Activated CD8-positive, alpha-beta memory T cell treated with anti-CD3 and anti-CD28 coated beads, Interleukin-2, amount 10 ng/mL, durations not matched to agents 7 days and 5 days (primary cell): Measurements from ENCODE around the gene PADI1. TPM values are rescaled to one million over a fixed set of nuclear protein-coding genes. Genes with fewer than 3 reads are reported as not detected.

Experiments used
- ATAC-seq: fragments of 150-1000 bp; cut with Tn5 transposase; one replicate; pipeline ENCODE4 v1.10.0; 2021; ENCODE audit warnings: moderate library complexity
- CTCF ChIA-PET: fragments of 350-600 bp; sonication (Branson Sonifier 250); formaldehyde crosslinking; loops from one replicate; lab custom pipeline; 2021; ENCODE audit warnings: antibody characterized with exemption; lab: Charles Lee
- DNase-seq: peaks from one replicate; pipeline ENCODE4 v3.0.0-alpha.2; 2020
- H3K27ac Mint-ChIP-seq: one replicate; pipeline ENCODE4 v1.8.0; 2021; ENCODE audit warnings: mild to moderate bottlenecking, mixed read lengths
- H3K27me3 Mint-ChIP-seq: one replicate; pipeline ENCODE4 v1.8.0; 2021; ENCODE audit warnings: mixed read lengths
- H3K36me3 Mint-ChIP-seq: one replicate; pipeline ENCODE4 v1.8.0; 2021; ENCODE audit warnings: mild to moderate bottlenecking, mixed read lengths
- H3K4me1 Mint-ChIP-seq: one replicate; pipeline ENCODE4 v1.8.0; 2021; ENCODE audit warnings: mixed read lengths
- H3K4me3 Mint-ChIP-seq: one replicate; pipeline ENCODE4 v1.8.0; 2021; ENCODE audit warnings: mild to moderate bottlenecking, moderate library complexity, mixed read lengths
- H3K9me3 Mint-ChIP-seq: one replicate; pipeline ENCODE4 v1.8.0; 2022; ENCODE audit warnings: low read depth, mixed read lengths
- total RNA-seq, 2 experiments: library from RNA; stranded (reverse); gene quantifications; one replicate each; pipeline ENCODE4 v1.2.3, GENCODE V29; 2021

The PADI1 gene
- total RNA-seq, 2 experiments from 2014 or later: not detected

GRCh38 chr1:17187051-17187450, 17.9 kb upstream of the PADI1 start:
- peaks cover 7% of the 10 kb centered on the region for H3K4me1 Mint-ChIP-seq
- peaks cover 11% of the 10 kb centered on the region for H3K9me3 Mint-ChIP-seq
- CTCF ChIA-PET: no interaction called here
- no peak overlapping the region for H3K27ac Mint-ChIP-seq
- H3K4me3 Mint-ChIP-seq: no peak overlapping the region
- DNase-seq (no peak), ATAC-seq (no peak)
- peaks cover 10% of the 10 kb centered on the region for H3K27me3 Mint-ChIP-seq
- H3K36me3 Mint-ChIP-seq: peaks cover 2% of the 10 kb centered on the region

DNA sequence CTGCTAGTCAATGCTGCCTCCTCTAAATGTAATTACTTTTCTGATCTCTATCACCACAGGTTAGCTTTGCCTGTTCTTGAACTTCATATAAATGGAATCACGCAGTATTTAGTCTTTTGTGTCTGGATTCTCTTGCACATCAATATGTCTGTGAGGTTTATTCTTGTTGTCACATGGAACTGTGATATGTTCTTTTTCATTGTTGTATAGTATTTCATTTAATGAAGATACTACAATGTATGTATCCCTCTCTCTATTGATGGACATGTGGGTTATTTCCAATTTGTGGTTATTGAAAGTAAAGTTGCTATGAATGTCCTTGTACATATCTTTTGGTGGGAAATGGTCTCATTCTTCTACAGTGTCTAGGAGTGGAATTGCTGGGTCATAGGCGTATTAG, 16.7 kb upstream of the PADI1 start:
- Mint-ChIP-seq H3K27me3 (peaks cover 8% of the 10 kb centered on the region), H3K9me3 (peaks cover 11% of the 10 kb centered on the region), H3K4me3 (no peak overlapping the region), H3K27ac (no peak overlapping the region), H3K36me3 (peaks cover 2% of the 10 kb centered on the region), H3K4me1 (peaks cover 7% of the 10 kb centered on the region)
- ATAC-seq (no peak), DNase-seq (no peak)
- CTCF ChIA-PET: no interaction called here

DNA sequence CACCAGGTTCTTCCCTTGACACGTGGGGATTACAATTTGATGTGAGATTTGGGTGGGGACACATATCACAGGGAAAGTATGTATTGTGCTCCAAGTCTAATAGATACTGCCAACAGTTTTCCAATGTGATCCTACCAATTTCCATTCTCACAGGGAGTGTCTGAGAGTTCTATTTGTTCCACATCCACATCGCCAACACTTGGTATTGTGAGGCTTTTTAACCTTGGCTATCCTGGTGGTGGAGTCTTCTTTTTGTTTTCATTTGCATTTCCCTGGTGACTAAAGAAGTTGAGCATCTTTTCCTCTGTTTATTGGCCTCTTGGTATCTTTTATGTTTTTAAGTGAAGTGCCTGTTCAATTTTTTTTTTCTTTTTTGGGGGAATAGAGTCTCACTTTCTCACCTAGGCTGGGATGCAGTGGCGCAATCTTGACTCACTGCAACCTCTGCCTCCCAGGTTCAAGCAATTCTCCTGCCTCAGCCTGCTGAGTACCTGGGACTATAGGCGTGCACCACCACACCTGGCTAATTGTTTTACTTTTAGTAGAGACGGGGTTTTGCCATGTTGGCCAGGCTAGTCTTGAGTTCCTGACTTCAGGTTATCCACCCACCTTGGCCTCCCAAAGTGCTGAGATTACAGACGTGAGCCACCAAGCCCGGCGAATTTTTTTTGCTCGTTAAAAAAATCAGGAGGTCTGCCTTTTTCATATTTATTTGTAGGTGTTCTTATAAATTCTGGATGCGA, 15.9 kb upstream of the PADI1 start:
- ATAC-seq (no peak), DNase-seq (no peak)
- CTCF ChIA-PET: no interaction called here
- H3K36me3 Mint-ChIP-seq: peaks cover 2% of the 10 kb centered on the region
- H3K9me3 Mint-ChIP-seq: peaks cover 11% of the 10 kb centered on the region
- peaks cover 7% of the 10 kb centered on the region for H3K4me1 Mint-ChIP-seq
- H3K4me3 Mint-ChIP-seq: no peak overlapping the region
- H3K27me3 Mint-ChIP-seq: peaks cover 7% of the 10 kb centered on the region
- no peak overlapping the region for H3K27ac Mint-ChIP-seq

DNA sequence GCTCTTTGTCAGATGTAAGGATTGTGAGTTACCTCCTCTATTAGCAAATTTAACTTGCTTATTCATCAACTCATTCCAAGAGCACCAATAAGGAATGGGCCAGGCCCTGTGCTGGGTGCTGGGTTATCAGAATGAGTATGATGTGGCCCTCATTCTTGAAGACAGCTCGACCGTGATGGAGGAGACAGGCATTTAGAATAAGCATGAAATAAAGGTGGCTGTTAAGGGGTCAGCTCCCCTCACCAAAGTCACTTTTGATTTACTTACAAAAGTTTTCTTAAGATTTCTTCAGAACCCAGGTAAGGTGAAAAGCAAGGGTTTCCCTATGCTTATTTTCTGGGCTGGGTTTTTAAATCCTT, 15.3 kb upstream of the PADI1 start:
- CTCF ChIA-PET: interaction anchor here (1.3 kb wide), 1 partner anchor 8 kb away, joined by 3 read pairs; no protein-coding TSS in a partner anchor

DNA sequence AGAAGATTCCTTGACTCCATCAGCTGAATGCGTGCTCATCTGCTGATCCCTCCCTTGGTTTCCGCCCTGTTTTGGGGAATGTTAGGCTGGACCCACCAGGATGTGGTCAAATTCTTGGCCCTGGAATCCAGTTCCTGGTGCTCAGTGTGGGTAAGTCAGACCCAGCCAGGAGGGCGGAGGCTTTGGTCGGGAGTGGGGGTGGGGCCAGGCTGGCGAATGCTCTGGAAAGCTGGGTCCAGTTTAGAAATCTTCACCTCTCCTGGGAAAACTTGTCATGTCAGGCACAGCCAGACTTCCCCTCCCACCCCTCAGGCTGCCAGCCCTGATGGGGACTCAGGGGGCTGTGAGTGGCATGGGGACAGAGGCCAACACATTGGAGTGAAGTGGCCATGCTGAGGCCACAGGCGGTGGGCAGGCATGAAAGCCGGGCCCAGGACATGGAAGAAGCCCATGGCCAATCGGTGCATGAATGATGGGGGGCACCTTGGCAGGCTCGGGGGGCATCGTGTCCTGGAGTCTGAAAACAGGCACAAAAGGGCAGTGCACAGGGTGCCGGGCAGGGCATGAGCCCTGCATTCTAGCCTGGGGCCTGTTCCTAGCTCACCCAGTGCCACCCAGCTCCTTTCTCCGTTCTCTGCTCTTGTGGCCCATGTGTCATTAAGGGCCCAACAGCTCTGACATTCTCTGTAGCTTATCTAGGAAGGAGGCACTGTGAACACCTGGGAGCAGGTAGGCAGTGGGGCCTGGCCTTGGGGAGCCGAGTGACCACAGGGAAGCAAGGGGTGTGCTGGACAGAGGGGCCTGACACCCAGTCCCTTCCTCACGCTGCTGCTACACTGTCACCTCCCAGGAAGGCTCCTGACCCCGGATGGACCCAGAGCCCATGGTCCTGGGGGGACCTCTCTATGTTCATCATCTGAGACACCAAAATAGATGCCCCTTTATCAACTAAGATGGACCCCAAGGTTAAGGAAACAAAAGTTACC, 14.6 kb upstream of the PADI1 start:
- no peak for DNase-seq
- Mint-ChIP-seq H3K36me3 (peaks cover 2% of the 10 kb centered on the region), H3K4me1 (peaks cover 7% of the 10 kb centered on the region), H3K4me3 (no peak overlapping the region), H3K27ac (no peak overlapping the region), H3K27me3 (peaks cover 10% of the 10 kb centered on the region), H3K9me3 (peaks cover 11% of the 10 kb centered on the region)
- no peak for ATAC-seq
- CTCF ChIA-PET: interaction anchor here (1.3 kb wide), 1 partner anchor 9 kb away, joined by 3 read pairs; no protein-coding TSS in a partner anchor

More for the DNA sequence above, 15.3 kb upstream of the PADI1 start:
- peaks cover 11% of the 10 kb centered on the region for H3K9me3 Mint-ChIP-seq
- H3K4me3 Mint-ChIP-seq: no peak overlapping the region
- no peak for ATAC-seq
- H3K27me3 Mint-ChIP-seq: peaks cover 10% of the 10 kb centered on the region
- H3K4me1 Mint-ChIP-seq: peaks cover 7% of the 10 kb centered on the region
- H3K27ac Mint-ChIP-seq: no peak overlapping the region
- DNase-seq: no peak
- H3K36me3 Mint-ChIP-seq: peaks cover 2% of the 10 kb centered on the region

GRCh38 chr1:17191990-17192242, 13.0 kb upstream of the PADI1 start:
- Mint-ChIP-seq H3K27me3 (peaks cover 10% of the 10 kb centered on the region), H3K4me1 (peaks cover 3% of the 10 kb centered on the region), H3K36me3 (peaks cover 2% of the 10 kb centered on the region), H3K4me3 (no peak overlapping the region), H3K27ac (no peak overlapping the region), H3K9me3 (peaks cover 11% of the 10 kb centered on the region)
- CTCF ChIA-PET: interaction anchor here (1.1 to 1.4 kb wide), 2 partner anchors 15 to 45 kb away, joined by 3 to 4 read pairs; no protein-coding TSS in a partner anchor
- no peak for ATAC-seq
- no peak for DNase-seq

DNA sequence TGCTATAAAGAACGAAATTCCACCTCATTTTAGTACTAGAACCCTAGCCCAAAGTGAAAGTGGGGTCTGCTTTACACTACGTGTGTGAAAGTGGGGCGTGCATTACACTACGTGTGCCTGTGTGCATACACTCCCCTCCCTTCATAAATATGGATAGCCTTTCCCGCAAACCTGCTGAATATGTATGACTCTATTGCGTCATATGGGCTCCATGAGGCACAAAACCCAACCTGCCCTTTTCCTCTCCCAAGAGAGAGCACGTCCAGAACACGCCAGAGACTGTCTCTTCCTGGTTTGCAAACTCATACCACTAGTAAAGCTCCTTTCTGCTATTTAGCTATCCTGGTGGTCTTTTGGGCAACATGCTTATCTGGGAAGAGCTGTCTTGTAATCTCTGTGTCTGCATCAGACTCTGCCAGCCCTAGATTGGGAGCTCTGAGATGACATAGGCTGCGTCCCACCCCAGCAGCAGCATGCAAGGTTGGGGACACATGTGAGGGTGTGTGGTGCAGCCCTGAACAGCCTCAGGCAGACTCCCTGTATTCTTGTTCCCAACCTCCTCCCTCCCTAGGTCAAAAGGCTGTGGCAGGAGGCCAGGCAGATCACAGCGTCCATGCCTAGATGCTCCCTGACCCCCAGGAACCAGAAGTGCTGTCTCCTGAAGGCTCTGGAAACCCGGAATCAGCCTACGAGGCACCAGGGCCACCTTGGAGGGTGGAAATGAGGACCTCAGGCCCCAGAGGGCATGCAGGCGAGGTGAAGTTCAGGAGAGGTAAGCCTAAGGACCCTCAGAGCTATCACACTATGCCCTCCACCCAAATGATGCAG, 12.3 kb upstream of the PADI1 start:
- CTCF ChIA-PET: interaction anchor here (0.9 to 1.4 kb wide), 3 partner anchors 15 to 44 kb away, joined by 3 to 4 read pairs (median 3); no protein-coding TSS in a partner anchor
- Mint-ChIP-seq H3K27ac (no peak overlapping the region), H3K27me3 (peaks cover 10% of the 10 kb centered on the region), H3K9me3 (peaks cover 11% of the 10 kb centered on the region), H3K4me1 (peaks cover 3% of the 10 kb centered on the region), H3K4me3 (no peak overlapping the region), H3K36me3 (peaks cover 2% of the 10 kb centered on the region)
- no peak for ATAC-seq
- no peak for DNase-seq

- CTCF ChIA-PET: interaction anchor here (0.9 kb wide), 1 partner anchor 19 kb away, joined by 3 read pairs; no protein-coding TSS in a partner anchor
- Mint-ChIP-seq H3K4me3 (no peak overlapping the region), H3K27ac (no peak overlapping the region), H3K4me1 (peaks cover 3% of the 10 kb centered on the region), H3K9me3 (peaks cover 4% of the 10 kb centered on the region), H3K36me3 (peaks cover under 1% of the 10 kb centered on the region), H3K27me3 (peaks cover 10% of the 10 kb centered on the region)
- no peak for DNase-seq
- no peak for ATAC-seq
Measured at GRCh38 chr1:17193222-17194132, 11.5 kb upstream of the PADI1 start.

GRCh38 chr1:17194133-17194475, 10.8 kb upstream of the PADI1 start:
- Mint-ChIP-seq H3K9me3 (no peaks in the 10 kb centered on the region), H3K4me3 (no peak overlapping the region), H3K4me1 (peaks cover 3% of the 10 kb centered on the region), H3K27me3 (peaks cover 10% of the 10 kb centered on the region), H3K36me3 (no peaks in the 10 kb centered on the region), H3K27ac (no peak overlapping the region)
- no peak for DNase-seq
- CTCF ChIA-PET: no interaction called here
- no peak for ATAC-seq

DNA sequence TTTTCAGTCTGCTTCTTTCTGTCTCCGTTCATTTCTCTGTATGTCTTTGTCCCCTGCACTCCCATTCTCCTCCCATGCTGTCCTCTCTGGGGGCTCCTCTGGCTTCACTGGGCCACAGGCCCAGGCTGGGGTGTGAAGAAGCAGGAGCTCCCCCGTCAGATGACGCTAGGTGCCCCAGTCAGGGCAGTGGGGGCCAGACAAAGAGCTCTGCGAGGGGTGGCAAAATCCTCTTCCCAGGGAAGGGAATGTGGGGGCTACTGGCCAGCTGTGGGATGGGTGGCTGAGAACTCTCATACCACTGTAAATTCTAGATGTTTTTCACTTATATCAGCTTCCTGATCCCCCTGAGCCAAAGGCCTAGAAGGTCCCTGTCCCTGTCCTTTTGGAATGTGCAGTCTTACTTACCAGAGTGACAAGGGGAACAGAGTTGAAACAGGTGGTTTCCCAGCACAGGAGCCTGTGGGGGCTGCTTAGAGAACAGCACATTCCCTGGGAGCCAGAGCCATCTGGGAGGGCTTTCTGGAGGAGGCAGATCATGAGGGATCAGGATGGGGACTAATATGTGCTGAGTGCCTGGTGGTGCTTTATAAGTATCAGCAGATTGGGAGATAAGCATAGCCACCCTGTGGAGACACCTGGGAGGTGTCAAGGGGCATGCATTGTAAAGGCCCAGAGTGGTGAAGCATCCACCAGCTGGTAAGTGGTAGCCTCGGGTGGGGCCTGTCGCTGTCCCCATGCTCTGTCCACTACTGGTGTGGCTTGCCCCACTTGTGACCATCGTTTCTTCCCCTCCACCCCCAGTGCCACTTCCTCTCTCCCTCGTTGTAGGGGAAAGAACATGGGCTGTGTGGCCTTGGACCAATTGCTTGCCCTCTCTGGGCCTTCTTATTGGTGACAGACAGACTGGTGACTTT, 10.1 kb upstream of the PADI1 start:
- DNase-seq (no peak), ATAC-seq (no peak)
- no peaks in the 10 kb centered on the region for H3K36me3 Mint-ChIP-seq
- H3K4me1 Mint-ChIP-seq: peaks cover 7% of the 10 kb centered on the region
- no peak overlapping the region for H3K27ac Mint-ChIP-seq
- no peak overlapping the region for H3K4me3 Mint-ChIP-seq
- no peaks in the 10 kb centered on the region for H3K9me3 Mint-ChIP-seq
- peaks cover 14% of the 10 kb centered on the region for H3K27me3 Mint-ChIP-seq
- CTCF ChIA-PET: no interaction called here

DNA sequence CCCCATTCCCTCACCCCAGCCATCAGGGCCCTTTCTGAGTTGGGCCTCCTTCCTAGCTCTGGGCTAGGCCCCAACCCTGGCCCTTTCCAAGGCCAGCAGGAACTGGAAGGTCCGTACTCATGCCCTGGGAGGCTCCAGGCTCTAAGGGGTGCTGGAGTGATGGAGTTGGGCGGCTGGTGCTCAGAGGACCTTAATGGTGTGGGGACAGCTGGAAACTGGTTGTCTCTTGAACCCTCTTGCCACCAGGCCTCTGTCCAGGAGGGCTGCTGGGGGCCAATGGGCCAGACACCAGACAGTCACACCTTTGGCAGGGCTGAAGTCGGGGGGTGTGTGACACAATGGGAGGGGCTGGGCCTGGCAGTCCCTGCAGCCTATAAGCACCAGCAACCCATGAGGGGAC, 9.2 kb upstream of the PADI1 start:
- CTCF ChIA-PET: no interaction called here
- no peaks in the 10 kb centered on the region for H3K36me3 Mint-ChIP-seq
- ATAC-seq (no peak), DNase-seq (no peak)
- H3K4me3 Mint-ChIP-seq: no peak overlapping the region
- H3K9me3 Mint-ChIP-seq: no peaks in the 10 kb centered on the region
- H3K4me1 Mint-ChIP-seq: peaks cover 7% of the 10 kb centered on the region
- H3K27ac Mint-ChIP-seq: no peak overlapping the region
- peaks cover 14% of the 10 kb centered on the region for H3K27me3 Mint-ChIP-seq
